ENCODE data around the gene ADAMTS2.
"Not testable (repeated sequence)": the region's sequence is repeated elsewhere in the genome, so short reads cannot be mapped to it uniquely, and the experiment has no call there.

ADAMTS2 gene

DNA sequence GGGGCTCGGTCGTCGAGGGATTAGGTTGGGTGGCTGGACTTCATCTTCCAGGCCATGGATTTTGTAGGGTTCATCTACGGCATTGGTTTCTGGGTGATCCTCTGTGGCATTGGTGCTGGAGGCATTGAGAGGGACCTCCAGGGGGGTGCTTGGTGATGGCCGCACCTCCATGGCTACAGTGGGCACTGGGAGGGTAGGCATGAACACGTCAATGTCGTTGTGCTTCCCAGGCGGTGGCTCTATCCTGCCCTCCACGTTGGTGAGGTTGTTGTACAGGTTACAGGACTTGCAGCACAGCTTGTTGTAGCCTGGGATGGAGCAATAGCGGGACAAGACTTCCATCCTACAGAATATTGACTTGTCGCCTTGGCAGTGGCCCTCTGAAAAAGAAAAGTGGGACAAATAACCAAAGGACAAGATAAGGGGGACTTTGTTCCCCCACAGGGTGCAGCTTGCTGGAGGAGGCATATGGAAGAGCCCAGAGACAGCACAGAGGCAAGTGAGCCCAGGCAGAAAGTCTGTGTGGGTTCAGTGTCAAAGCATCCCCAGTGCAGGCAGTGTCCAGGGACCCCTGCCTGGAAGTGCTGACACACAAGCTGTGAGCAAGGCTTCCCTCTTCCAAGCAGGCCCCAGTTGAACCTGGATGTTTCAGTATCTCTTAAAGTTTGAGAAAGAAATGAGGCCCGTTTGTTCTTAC, 231.2 kb downstream of the ADAMTS2 start:
- H3K4me3 Mint-ChIP-seq: no peak overlapping the region
- H3K27me3 Mint-ChIP-seq (ENCODE audit: low read depth): no peaks in the 10 kb centered on the region
- H3K9me3 Mint-ChIP-seq: peaks cover 50% of the 10 kb centered on the region
- H3K27ac Mint-ChIP-seq: no peak overlapping the region
- H3K4me1 Mint-ChIP-seq (ENCODE audit: low read depth): no peaks in the 10 kb centered on the region
- no peaks in the 10 kb centered on the region for H3K36me3 Mint-ChIP-seq (ENCODE audit: low read depth)

- H3K27ac Mint-ChIP-seq: no peak overlapping the region
- no peak overlapping the region for H3K4me3 Mint-ChIP-seq
- H3K9me3 Mint-ChIP-seq: peaks cover 45% of the 10 kb centered on the region
- no peaks in the 10 kb centered on the region for H3K36me3 Mint-ChIP-seq (ENCODE audit: low read depth)
- H3K4me1 Mint-ChIP-seq (ENCODE audit: low read depth): no peaks in the 10 kb centered on the region
- no peaks in the 10 kb centered on the region for H3K27me3 Mint-ChIP-seq (ENCODE audit: low read depth)
Observed at GRCh38 chr5:179113143-179113530, 232.1 kb downstream of the ADAMTS2 start.

DNA sequence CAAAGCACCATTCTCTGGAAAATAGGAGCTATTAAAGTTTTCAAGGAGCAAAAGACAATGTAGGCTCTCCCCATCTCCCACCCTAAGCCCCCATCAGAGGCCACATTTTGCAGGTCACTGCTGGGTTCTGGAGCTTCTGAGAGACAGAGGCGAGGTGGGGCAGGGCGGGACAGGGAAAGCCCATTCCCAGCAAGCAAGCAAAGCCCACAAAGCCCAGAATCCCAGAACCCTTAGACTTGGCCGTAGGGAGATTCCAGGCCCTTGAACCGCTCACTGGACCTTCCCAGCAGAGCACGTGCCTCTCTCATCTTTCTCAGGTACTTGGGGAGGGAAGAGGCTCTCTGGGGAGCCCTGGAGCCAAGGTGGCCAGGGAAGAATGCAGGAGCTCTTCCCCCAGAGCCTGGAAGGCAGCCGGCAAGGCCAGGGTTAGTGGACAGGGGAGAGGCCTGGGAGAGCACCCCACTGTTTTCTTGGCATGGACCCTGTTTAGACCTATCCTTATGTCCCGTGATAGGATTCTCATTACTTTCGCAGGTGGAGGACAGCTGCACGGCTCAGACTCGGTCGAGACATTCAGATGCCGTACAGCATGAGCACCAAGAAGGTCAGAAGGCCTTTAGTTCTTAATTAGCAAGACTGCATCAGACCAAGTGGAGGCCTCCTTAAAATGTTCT, 232.7 kb downstream of the ADAMTS2 start:
- Mint-ChIP-seq H3K27me3 (ENCODE audit: low read depth) (no peaks in the 10 kb centered on the region), H3K9me3 (peaks cover 48% of the 10 kb centered on the region), H3K4me1 (ENCODE audit: low read depth) (no peaks in the 10 kb centered on the region), H3K4me3 (no peak overlapping the region), H3K27ac (no peak overlapping the region), H3K36me3 (ENCODE audit: low read depth) (no peaks in the 10 kb centered on the region)

DNA sequence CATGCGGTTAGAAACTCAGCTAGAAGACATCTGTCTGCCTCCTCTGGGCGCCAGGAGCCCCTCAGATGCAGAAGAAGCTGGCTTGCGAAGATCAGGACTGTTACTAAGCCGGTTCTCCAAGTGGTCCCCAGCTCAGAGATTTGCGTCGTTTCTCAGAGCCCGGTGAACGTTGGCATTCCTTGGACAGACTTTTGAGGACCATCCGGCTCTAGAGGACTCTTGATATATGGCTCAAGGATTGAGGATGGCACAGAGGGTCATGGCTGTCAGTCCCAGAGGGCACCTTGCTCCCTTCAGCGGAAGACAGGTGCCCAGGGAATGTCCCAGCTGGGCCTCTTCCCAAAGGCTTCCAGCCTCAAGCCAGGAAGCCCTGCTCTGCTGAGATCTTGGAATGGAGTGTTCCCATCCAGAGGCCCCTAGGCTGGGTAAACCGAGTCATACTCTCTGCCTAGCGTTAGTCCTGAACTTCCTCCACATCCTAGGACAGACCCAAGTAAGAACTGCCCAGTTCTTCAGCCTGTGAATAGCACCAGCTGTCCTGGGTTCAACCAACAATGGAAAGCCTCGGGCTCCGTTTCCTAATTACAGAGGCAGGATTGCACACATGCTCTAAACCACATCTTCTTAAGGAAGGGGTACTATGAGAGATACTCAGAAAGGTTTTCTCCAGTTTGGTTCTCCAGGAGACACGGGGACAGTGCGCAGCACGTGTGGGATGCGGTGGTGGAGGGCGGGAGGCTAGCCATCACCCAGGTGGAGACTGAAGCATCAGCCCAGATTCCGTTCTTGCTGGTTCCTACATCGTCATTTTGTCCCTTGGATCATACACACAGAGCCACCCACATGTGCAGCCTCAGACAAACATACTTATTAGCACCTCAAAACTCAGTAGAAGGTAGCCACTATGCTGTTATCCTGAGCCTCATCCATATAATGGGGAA, 233.7 kb downstream of the ADAMTS2 start:
- Mint-ChIP-seq H3K27ac (no peak overlapping the region), H3K4me3 (no peak overlapping the region), H3K4me1 (ENCODE audit: low read depth) (no peaks in the 10 kb centered on the region), H3K36me3 (ENCODE audit: low read depth) (no peaks in the 10 kb centered on the region), H3K9me3 (peaks cover 51% of the 10 kb centered on the region), H3K27me3 (ENCODE audit: low read depth) (no peaks in the 10 kb centered on the region)

DNA sequence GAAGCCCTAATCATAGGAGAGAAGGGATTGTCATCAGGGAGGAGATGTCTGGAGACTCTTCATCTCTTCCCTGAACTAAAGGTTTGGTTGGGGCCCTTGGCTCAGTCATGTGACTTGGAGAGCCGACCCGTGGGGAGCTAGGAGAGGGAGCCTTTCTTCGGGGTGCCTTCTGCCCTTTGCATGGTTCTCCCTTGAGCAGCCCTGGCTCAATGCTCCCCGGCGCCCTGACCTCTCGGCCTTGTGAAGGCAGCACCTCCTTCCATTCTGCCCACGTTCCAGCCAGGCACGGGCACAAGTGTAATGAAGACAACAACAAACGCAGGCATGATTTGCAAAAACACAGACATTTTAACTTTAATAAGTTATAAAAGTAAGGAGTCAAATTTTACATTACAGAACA, 234.7 kb downstream of the ADAMTS2 start:
- Mint-ChIP-seq H3K27ac (no peak overlapping the region), H3K4me1 (ENCODE audit: low read depth) (no peaks in the 10 kb centered on the region), H3K27me3 (ENCODE audit: low read depth) (no peaks in the 10 kb centered on the region), H3K36me3 (ENCODE audit: low read depth) (no peaks in the 10 kb centered on the region), H3K9me3 (peaks cover 47% of the 10 kb centered on the region), H3K4me3 (no peak overlapping the region)

GRCh38 chr5:179101282-179101681, 244.0 kb downstream of the ADAMTS2 start:
- not testable (repeated sequence) for H3K27me3 Mint-ChIP-seq (ENCODE audit: low read depth); H3K27ac Mint-ChIP-seq; H3K4me1 Mint-ChIP-seq (ENCODE audit: low read depth); H3K4me3 Mint-ChIP-seq; H3K36me3 Mint-ChIP-seq (ENCODE audit: low read depth)
- peaks cover 29% of the 10 kb centered on the region for H3K9me3 Mint-ChIP-seq

DNA sequence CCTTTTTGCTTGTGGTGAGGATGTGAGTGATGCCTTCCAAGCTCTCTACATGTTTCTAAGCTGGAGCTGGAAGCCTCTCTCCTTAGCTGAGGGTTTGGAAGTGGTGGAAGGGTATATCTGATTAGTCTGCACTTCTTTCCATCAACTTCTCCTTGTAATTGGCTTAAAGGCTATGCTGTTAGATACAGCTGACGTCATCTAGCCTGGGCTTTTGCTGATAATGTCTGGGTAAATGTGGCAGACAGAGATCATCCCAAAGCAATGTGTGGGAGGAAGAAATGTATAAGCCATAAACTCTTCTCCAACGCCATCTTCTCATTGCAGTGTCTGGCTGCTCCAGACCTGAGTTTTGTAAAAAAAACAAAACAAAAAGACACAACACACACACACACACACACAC, 255.8 kb downstream of the ADAMTS2 start:
- Mint-ChIP-seq H3K9me3 (peaks cover 69% of the 10 kb centered on the region), H3K4me3 (no peak overlapping the region), H3K27ac (no peak overlapping the region), H3K4me1 (ENCODE audit: low read depth) (no peaks in the 10 kb centered on the region), H3K27me3 (ENCODE audit: low read depth) (no peaks in the 10 kb centered on the region), H3K36me3 (ENCODE audit: low read depth) (peaks cover 6% of the 10 kb centered on the region)

- peaks cover 53% of the 10 kb centered on the region for H3K36me3 Mint-ChIP-seq (ENCODE audit: low read depth)
- H3K4me3 Mint-ChIP-seq: no peak overlapping the region
- H3K27me3 Mint-ChIP-seq (ENCODE audit: low read depth): no peaks in the 10 kb centered on the region
- peaks cover 79% of the 10 kb centered on the region for H3K9me3 Mint-ChIP-seq
- no peaks in the 10 kb centered on the region for H3K4me1 Mint-ChIP-seq (ENCODE audit: low read depth)
- H3K27ac Mint-ChIP-seq: no peak overlapping the region
Observed at GRCh38 chr5:179080724-179081123, 264.5 kb downstream of the ADAMTS2 start.

GRCh38 chr5:179079165-179079987, 265.9 kb downstream of the ADAMTS2 start:
- Mint-ChIP-seq H3K27ac (no peak overlapping the region), H3K36me3 (ENCODE audit: low read depth) (peaks cover 55% of the 10 kb centered on the region), H3K4me1 (ENCODE audit: low read depth) (no peaks in the 10 kb centered on the region), H3K27me3 (ENCODE audit: low read depth) (no peaks in the 10 kb centered on the region), H3K9me3 (peaks cover 79% of the 10 kb centered on the region), H3K4me3 (no peak overlapping the region)

- H3K9me3 Mint-ChIP-seq: peaks cover 75% of the 10 kb centered on the region
- peaks cover 65% of the 10 kb centered on the region for H3K36me3 Mint-ChIP-seq (ENCODE audit: low read depth)
- no peak overlapping the region for H3K4me3 Mint-ChIP-seq
- no peak overlapping the region for H3K27ac Mint-ChIP-seq
- no peaks in the 10 kb centered on the region for H3K27me3 Mint-ChIP-seq (ENCODE audit: low read depth)
- peaks cover 8% of the 10 kb centered on the region for H3K4me1 Mint-ChIP-seq (ENCODE audit: low read depth)
Observed at GRCh38 chr5:179065703-179066102, 279.6 kb downstream of the ADAMTS2 start.

DNA sequence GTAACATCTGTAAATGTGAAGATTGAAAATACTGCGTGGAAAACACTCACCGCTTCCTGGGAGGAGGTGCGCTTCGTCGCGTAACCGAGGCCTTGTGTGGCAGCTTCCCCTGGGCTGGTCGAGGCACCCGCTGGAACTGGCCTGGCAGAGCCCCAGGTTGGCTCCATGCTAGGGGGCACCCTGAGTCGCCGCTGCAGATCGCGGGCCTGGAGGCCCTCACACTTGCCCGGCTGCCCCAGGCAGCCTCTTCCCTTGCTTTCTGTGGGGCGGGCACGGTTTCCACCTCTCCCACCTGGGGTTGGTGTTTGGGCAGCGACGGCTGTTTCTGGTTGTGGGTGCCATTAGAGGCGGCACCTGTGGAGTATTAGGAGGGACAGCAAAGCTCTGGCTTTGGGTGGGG, 284.2 kb downstream of the ADAMTS2 start:
- Mint-ChIP-seq H3K9me3 (peaks cover 64% of the 10 kb centered on the region), H3K27ac (no peak overlapping the region), H3K27me3 (ENCODE audit: low read depth) (no peaks in the 10 kb centered on the region), H3K36me3 (ENCODE audit: low read depth) (peaks cover 43% of the 10 kb centered on the region), H3K4me3 (peak overlapping the region; percentile 76), H3K4me1 (ENCODE audit: low read depth) (peaks cover 12% of the 10 kb centered on the region)
